GM21381 (cell line): ENCODE measurements around the gene TDP1.

Experiments
- ATAC-seq: cut with Tn5 transposase; IDR thresholded peaks from one replicate; pipeline ENCODE4 v1.9.1; 2021; ENCODE audit warnings: mild to moderate bottlenecking, moderate library complexity; ENCODE audit not compliant: unreplicated experiment

Gene TDP1

GRCh38 chr14:90039253-90040010, 83.7 kb downstream of the TDP1 start:
- no peak for ATAC-seq

GRCh38 chr14:90040411-90040810, 84.7 kb downstream of the TDP1 start:
- ATAC-seq: no peak

- no peak for ATAC-seq
Observed at GRCh38 chr14:90042496-90043252, 86.9 kb downstream of the TDP1 start.

GRCh38 chr14:90045616-90046015, 89.9 kb downstream of the TDP1 start:
- ATAC-seq: no peak

GRCh38 chr14:90049390-90049789, 93.7 kb downstream of the TDP1 start:
- ATAC-seq: no peak

- no peak for ATAC-seq
Observed at GRCh38 chr14:90050271-90050670, 94.5 kb downstream of the TDP1 start.

GRCh38 chr14:90053044-90053443, 97.3 kb downstream of the TDP1 start:
- ATAC-seq: no peak

GRCh38 chr14:90054803-90055202, 99.1 kb downstream of the TDP1 start:
- no peak for ATAC-seq

GRCh38 chr14:90056826-90057225, 101.1 kb downstream of the TDP1 start:
- no peak for ATAC-seq

- no peak for ATAC-seq
Observed at GRCh38 chr14:90058876-90059458, 103.2 kb downstream of the TDP1 start.

- peak; percentile 69 for ATAC-seq
Observed at GRCh38 chr14:90060312-90060964, 104.7 kb downstream of the TDP1 start.

- ATAC-seq: peak; percentile 21
Observed at GRCh38 chr14:90060965-90061684, 105.4 kb downstream of the TDP1 start.

- no peak for ATAC-seq
Observed at GRCh38 chr14:90061685-90062126, 106.0 kb downstream of the TDP1 start, which contains the start of gene KCNK13. Gene KCNK13, plus strand, starts transcription at chr14:90061994. Its CDS starts 212 bp downstream, at chr14:90062206.

GRCh38 chr14:90062127-90062794, 106.5 kb downstream of the TDP1 start:
- ATAC-seq: no peak

GRCh38 chr14:90062822-90063539, 107.3 kb downstream of the TDP1 start:
- no peak for ATAC-seq

GRCh38 chr14:90072350-90072749, 116.6 kb downstream of the TDP1 start:
- ATAC-seq: no peak

GRCh38 chr14:90079576-90079975, 123.8 kb downstream of the TDP1 start:
- ATAC-seq: no peak

- no peak for ATAC-seq
Observed at GRCh38 chr14:90087433-90087832, 131.7 kb downstream of the TDP1 start.

GRCh38 chr14:90088176-90088575, 132.4 kb downstream of the TDP1 start:
- no peak for ATAC-seq
